ENCODE measurements around the gene PADI3. TPM values are rescaled to one million over a fixed set of nuclear protein-coding genes. Genes with fewer than 3 reads are reported as not detected.

PADI3 gene
- total and polyA plus RNA-seq, 2 of the 8 experiments (the other 6 are each of a cell fraction or from before 2014, with no cell fraction given), result 0.37 to 0.94 TPM

- Histone ChIP-seq H2BK20ac (ENCODE audit: low read length) (0 out of 2 replicates have a peak overlapping the region, but pooled peaks have one; percentile 48), H3K27ac (ENCODE audit: low read depth, low read length) (no peak overlapping the region), H3K56ac (replicated peaks; ENCODE audit: insufficient read length, low read depth, low read length) (no peak overlapping the region), H3K14ac (ENCODE audit: insufficient read length) (no peak overlapping the region), H4K91ac (replicated peaks; ENCODE audit: insufficient read length, low read length) (no peak overlapping the region), H3K4me3 (ENCODE audit: extremely low read depth in 1 of 4, insufficient read depth in 2 of 4, low read depth in 3 of 4, low read length in 4 of 4) (no peak overlapping the region), H3K79me2 (ENCODE audit: control insufficient read depth in 1 of 2, insufficient read depth in 2 of 2, low read length in 2 of 2) (no peaks in the 10 kb centered on the region), H4K20me1 (replicated peaks in 1 of 2; ENCODE audit: control insufficient read depth in 1 of 2, insufficient read depth in 2 of 2, low read length in 2 of 2) (no peaks in the 10 kb centered on the region), H3K4me1 (replicated peaks in 1 of 4; ENCODE audit: control insufficient read depth in 3 of 4, insufficient read depth in 4 of 4, low read length in 3 of 4) (peaks cover 0 to 7% (median under 1%) of the 10 kb centered on the region in 4 experiments; a peak in 2 of 7 replicates), H3K36me3 (ENCODE audit: control insufficient read depth in 2 of 4, insufficient read depth in 4 of 4, low read length in 3 of 4) (no peaks in the 10 kb centered on the region), H2BK15ac (ENCODE audit: low read length) (no peak overlapping the region), H3K9ac (replicated peaks in 1 of 4; ENCODE audit: extremely low read depth in 1 of 4, low read depth in 3 of 4, low read length in 3 of 4) (no peak overlapping the region), H4K5ac (ENCODE audit: insufficient read length, low read depth, low read length) (no peak overlapping the region), H3K18ac (ENCODE audit: extremely low read depth, low read length) (no peak overlapping the region), H3K4me2 (ENCODE audit: insufficient read depth in 1 of 2, low read depth in 2 of 2, low read length in 2 of 2) (no peak overlapping the region), H3K4ac (replicated peaks; ENCODE audit: insufficient read length, low read depth, low read length) (no peak overlapping the region), H3K23ac (ENCODE audit: insufficient read length) (no peak overlapping the region), H2BK12ac (ENCODE audit: low read depth, low read length) (no peak overlapping the region), H3K27me3 (replicated peaks in 1 of 4; ENCODE audit: control insufficient read depth in 3 of 4, extremely low read depth in 1 of 4, insufficient read depth in 3 of 4, low read length in 3 of 4) (no peaks in the 10 kb centered on the region), H3K79me1 (ENCODE audit: low read depth, low read length) (no peaks in the 10 kb centered on the region), H2BK120ac (replicated peaks; ENCODE audit: low read depth, low read length) (no peak overlapping the region), H2AFZ (ENCODE audit: low read length) (no peak overlapping the region), H3K23me2 (ENCODE audit: low read depth, low read length) (no peaks in the 10 kb centered on the region), H2AK5ac (ENCODE audit: low read depth, low read length) (no peak overlapping the region), H2BK5ac (ENCODE audit: low read depth, low read length) (no peak overlapping the region), H3K9me3 (ENCODE audit: insufficient read depth in 2 of 2, low read depth in 1 of 2, low read length in 1 of 2) (no peaks in the 10 kb centered on the region), H4K8ac (ENCODE audit: extremely low read depth, insufficient read depth, low read length) (no peak overlapping the region)
- FAIRE-seq, result no peak
- TF ChIP-seq POU5F1 (IDR thresholded peaks at IDR 0.05; ENCODE audit: low read depth, low read length), result no peak
- no peak for TF ChIP-seq SP1 (IDR thresholded peaks at IDR 0.05; ENCODE audit: low read depth, low read length)
- TF ChIP-seq EP300 (IDR thresholded peaks at IDR 0.05; ENCODE audit: borderline replicate concordance in 1 of 2, low read depth in 2 of 2, low read length in 2 of 2), result no peak
- WGBS, 2 experiments (ENCODE audit: extremely low coverage in 1 of 2, insufficient coverage in 1 of 2, insufficient read length in 1 of 2, insufficient replicate concordance in 2 of 2, low coverage in 1 of 2, low lambda C conversion rate in 2 of 2, missing lambda C conversion rate in 1 of 2), result 90% methylated on average over 6 of the region's 7 CpGs; no CpG with 5 or more reads in 1 of the 2 experiments
- no peak for DNase-seq (ENCODE audit: low read depth in 1 of 2, low spot score in 2 of 2)
- ChIA-PET CTCF (ENCODE audit: partially characterized antibody) (interaction anchor here (0.8 to 2.9 kb wide), 6 partner anchors 10 to 180 kb away, joined by 3 to 11 read pairs (median 4); no protein-coding TSS in a partner anchor), POLR2A (ENCODE audit: partially characterized antibody) (interaction anchor here (0.8 kb wide), 1 partner anchor 9 kb away, joined by 3 read pairs; no protein-coding TSS in a partner anchor)
Observed at GRCh38 chr1:17250601-17251000, 1.7 kb downstream of the PADI3 start.

Measured in H1 (cell line).